Gastroesophageal sphincter (tissue), 3 donors: ENCODE results near the gene C3orf62.

Experiments
- EP300 ChIP-seq: sonication (generic); formaldehyde crosslinking; IDR thresholded peaks from one replicate; pipeline ENCODE4 v1.6.1; 2017; ENCODE audit warnings: antibody characterized with exemption, mild to moderate bottlenecking
- TF ChIP-seq, protein P1 (sequence below), 4 experiments: fragments of 200-600 bp in 2 of 4; fragments of 450-650 bp in 2 of 4; sonication (generic) in 1 of 4; IDR thresholded peaks; one replicate each; pipeline ENCODE4 v1.5.1; 2017 to 2019; ENCODE audit warnings: antibody characterized with exemption in 4 of 4, mild to moderate bottlenecking in 2 of 4, moderate library complexity in 2 of 4

DNA sequence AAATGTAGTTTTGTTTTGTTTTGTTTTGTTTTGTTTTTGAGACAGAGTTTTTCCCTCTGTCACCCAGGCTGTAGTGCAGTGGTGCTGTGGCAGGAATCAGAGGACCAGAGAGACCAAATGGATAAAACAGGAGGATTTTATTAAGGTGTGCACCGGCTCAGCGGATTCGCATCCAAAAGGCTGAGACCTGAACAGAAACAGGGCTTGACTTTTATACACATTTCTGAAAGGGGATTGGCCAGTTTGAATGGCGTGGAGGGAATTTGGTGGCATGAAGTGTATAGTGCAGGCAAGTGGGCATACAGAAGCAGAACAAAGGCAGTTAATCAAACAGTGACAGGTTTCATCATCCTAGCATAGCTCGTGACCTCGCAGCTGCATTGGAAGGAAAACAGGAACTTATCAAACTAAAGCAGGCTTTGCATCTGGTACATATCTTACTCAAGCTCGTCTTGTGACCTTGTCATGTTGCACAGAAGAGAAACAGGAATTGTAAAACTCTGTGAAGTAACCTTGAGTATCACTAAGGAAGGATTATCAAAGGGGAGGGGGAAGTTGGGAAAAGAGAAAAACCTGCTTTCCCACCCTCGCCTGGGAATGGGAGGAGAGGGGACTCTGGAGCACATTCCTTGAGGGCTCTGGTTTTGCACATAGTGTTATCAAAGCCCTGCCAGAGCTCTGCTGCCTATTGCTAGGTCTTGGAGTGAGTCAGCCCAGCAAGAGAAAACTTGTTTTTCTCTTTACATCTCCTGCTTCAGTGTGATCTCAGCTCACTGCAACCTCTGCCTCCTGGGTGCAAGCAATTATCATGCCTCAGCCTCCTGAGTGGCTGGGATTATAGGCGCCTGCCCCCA is 38.5 kb downstream of the C3orf62 start:
- TF ChIP-seq, protein P1, sequence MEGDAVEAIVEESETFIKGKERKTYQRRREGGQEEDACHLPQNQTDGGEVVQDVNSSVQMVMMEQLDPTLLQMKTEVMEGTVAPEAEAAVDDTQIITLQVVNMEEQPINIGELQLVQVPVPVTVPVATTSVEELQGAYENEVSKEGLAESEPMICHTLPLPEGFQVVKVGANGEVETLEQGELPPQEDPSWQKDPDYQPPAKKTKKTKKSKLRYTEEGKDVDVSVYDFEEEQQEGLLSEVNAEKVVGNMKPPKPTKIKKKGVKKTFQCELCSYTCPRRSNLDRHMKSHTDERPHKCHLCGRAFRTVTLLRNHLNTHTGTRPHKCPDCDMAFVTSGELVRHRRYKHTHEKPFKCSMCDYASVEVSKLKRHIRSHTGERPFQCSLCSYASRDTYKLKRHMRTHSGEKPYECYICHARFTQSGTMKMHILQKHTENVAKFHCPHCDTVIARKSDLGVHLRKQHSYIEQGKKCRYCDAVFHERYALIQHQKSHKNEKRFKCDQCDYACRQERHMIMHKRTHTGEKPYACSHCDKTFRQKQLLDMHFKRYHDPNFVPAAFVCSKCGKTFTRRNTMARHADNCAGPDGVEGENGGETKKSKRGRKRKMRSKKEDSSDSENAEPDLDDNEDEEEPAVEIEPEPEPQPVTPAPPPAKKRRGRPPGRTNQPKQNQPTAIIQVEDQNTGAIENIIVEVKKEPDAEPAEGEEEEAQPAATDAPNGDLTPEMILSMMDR (IDR thresholded peaks at IDR 0.05), result no peak
- TF ChIP-seq EP300, result no peak
